OCI-LY3 (cell line): ENCODE measurements around the gene BRINP2.

Experiments used
- EZH2phosphoT487 ChIP-seq: fragments of 200-600 bp; shearing (Covaris generic); IDR thresholded peaks from 2 replicates; pipeline ENCODE4 v1.6.1; 2018; ENCODE audit warnings: antibody characterized with exemption, mixed run types, low read depth
- TF ChIP-seq, protein P1 (sequence below): fragments of 200-600, 300-600 bp; sonication (generic); IDR thresholded peaks from 2 replicates; pipeline ENCODE4 v1.5.1; 2014; ENCODE audit warnings: antibody characterized with exemption, low read length, low read depth

DNA sequence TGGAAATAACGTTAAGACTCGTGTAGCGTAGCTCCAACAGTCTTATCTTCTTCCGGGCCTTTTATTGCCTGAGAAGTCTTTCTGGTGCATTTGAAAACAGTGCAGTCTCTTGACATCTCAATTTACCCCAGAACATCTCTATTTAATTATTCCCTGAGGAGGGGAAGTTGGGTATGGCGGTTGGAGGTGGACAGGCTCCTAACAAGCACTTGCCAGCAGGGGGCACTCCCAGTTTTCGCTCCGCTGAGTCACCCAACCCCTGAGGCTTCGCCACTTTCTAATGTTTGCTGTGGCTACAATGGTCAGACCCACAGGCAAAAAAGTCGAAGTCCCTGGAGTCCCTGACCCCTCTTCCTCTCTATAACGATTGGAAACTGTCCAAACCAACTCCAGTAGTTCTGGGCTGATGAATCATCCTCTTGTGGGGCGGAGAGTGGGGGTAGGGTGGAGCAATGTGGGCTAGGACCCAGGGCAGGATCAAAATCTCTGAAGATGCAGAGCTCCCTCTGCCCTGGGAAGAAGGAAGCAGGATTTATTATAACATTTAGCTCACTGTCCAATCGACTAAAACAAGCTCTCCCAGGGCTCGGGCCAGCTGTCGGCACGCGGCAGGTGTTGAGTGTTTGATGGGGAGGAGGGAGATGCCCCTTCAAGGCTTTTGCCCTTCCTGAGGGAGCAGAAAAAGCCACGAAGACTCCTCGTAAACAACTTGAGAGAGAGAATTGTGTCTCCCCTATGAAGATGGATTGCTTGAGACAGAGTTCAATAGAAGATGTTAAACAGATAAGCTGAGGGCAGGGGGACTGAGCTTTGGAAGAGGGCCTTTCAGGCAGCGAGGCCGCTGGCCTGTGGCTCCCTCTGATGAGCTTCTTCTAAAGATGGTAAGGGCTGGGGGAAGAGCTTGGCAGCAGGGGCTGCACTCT lies 85.7 kb downstream of the BRINP2 start:
- TF ChIP-seq, protein P1, sequence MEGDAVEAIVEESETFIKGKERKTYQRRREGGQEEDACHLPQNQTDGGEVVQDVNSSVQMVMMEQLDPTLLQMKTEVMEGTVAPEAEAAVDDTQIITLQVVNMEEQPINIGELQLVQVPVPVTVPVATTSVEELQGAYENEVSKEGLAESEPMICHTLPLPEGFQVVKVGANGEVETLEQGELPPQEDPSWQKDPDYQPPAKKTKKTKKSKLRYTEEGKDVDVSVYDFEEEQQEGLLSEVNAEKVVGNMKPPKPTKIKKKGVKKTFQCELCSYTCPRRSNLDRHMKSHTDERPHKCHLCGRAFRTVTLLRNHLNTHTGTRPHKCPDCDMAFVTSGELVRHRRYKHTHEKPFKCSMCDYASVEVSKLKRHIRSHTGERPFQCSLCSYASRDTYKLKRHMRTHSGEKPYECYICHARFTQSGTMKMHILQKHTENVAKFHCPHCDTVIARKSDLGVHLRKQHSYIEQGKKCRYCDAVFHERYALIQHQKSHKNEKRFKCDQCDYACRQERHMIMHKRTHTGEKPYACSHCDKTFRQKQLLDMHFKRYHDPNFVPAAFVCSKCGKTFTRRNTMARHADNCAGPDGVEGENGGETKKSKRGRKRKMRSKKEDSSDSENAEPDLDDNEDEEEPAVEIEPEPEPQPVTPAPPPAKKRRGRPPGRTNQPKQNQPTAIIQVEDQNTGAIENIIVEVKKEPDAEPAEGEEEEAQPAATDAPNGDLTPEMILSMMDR: peak; percentile 77
- no peak for TF ChIP-seq EZH2phosphoT487
